ENCODE measurements around the gene ACOT4. TPM values are rescaled to one million over a fixed set of nuclear protein-coding genes. Genes with fewer than 3 reads are reported as not detected.
"Not testable (repeated sequence)": the region's sequence is repeated elsewhere in the genome, so short reads cannot be mapped to it uniquely, and the experiment has no call there.

The ACOT4 gene
- polyA plus RNA-seq, 3 donors, result 0.04 to 0.12 TPM; not detected in 1

- Mint-ChIP-seq H3K4me1 (peaks cover 22% of the 10 kb centered on the region), H3K36me3 (peaks cover 17 to 18% of the 10 kb centered on the region in 2 donors)
- 30% methylated on average over 5 of the region's 8 CpGs for WGBS (ENCODE audit: insufficient coverage)
- H3K9me3 ChIP-seq (replicated peaks in 1 of 2; ENCODE audit: control insufficient read depth in 1 of 2, insufficient read depth in 1 of 2, low read length in 2 of 2); H2AFZ ChIP-seq (ENCODE audit: insufficient read depth, low read depth, low read length, poor library complexity, severe bottlenecking); H4K20me1 ChIP-seq (ENCODE audit: insufficient read depth, low read length); H3K4me3 Mint-ChIP-seq; H3K27me3 Mint-ChIP-seq (ENCODE audit: low read depth in 3 of 3); H3K27ac Mint-ChIP-seq; H3K36me3 ChIP-seq (replicated peaks in 1 of 2; ENCODE audit: control insufficient read depth in 1 of 2, insufficient read depth in 2 of 2, low read length in 2 of 2); H3K4me3 ChIP-seq (replicated peaks in 1 of 3; ENCODE audit: low read depth in 2 of 3, low read length in 3 of 3); H3K27ac ChIP-seq (ENCODE audit: low read depth in 1 of 2, low read length in 2 of 2); H3K9me3 Mint-ChIP-seq; H3K9ac ChIP-seq (ENCODE audit: insufficient read depth, low read length, poor library complexity, severe bottlenecking); H3K4me2 ChIP-seq (replicated peaks; ENCODE audit: extremely low read depth, low read length, poor library complexity, severe bottlenecking); H3K79me2 ChIP-seq (ENCODE audit: insufficient read depth, low read length); H3K27me3 ChIP-seq (ENCODE audit: control insufficient read depth in 2 of 2, insufficient read depth in 2 of 2, low read length in 2 of 2); intact Hi-C loops (cut with micrococcal nuclease): not testable (repeated sequence)
- peak in 1 of 3 donors; percentile 26 for DNase-seq
- peaks cover 11 to 25% of the 10 kb centered on the region in 2 donors for H3K4me1 ChIP-seq (ENCODE audit: control insufficient read depth in 1 of 2, insufficient read depth in 2 of 2, low read length in 2 of 2)
- TF ChIP-seq, protein P1, sequence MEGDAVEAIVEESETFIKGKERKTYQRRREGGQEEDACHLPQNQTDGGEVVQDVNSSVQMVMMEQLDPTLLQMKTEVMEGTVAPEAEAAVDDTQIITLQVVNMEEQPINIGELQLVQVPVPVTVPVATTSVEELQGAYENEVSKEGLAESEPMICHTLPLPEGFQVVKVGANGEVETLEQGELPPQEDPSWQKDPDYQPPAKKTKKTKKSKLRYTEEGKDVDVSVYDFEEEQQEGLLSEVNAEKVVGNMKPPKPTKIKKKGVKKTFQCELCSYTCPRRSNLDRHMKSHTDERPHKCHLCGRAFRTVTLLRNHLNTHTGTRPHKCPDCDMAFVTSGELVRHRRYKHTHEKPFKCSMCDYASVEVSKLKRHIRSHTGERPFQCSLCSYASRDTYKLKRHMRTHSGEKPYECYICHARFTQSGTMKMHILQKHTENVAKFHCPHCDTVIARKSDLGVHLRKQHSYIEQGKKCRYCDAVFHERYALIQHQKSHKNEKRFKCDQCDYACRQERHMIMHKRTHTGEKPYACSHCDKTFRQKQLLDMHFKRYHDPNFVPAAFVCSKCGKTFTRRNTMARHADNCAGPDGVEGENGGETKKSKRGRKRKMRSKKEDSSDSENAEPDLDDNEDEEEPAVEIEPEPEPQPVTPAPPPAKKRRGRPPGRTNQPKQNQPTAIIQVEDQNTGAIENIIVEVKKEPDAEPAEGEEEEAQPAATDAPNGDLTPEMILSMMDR (IDR thresholded peaks at IDR 0.05), result peak; percentile 71
Measured at GRCh38 chr14:73570913-73571312, 20.8 kb upstream of the ACOT4 start.

DNA sequence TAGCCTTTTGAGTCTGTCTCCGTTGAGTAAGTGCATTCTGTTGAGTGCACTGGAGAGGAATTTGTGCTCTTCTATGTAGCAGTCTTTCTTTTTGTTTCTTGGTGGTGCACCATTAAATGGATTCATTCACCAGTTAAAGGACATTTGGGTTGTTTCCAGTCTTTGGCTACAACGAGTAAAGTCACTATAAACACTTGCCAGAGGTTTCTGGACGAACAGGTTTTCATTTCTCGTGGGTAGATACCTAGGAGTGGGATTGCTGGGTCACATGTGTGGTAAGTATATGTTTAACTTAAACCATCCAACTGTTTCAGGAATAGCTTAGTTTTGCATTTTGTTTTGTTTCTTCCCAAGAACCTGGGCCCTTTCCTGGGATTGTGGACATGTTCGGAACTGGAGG lies 18.6 kb upstream of the ACOT4 start:
- H3K9ac ChIP-seq (ENCODE audit: insufficient read depth, low read length, poor library complexity, severe bottlenecking); intact Hi-C loops (cut with micrococcal nuclease); H3K4me3 ChIP-seq (replicated peaks in 1 of 3; ENCODE audit: low read depth in 2 of 3, low read length in 3 of 3); H3K27me3 Mint-ChIP-seq (ENCODE audit: low read depth in 3 of 3); H3K27ac ChIP-seq (ENCODE audit: low read depth in 1 of 2, low read length in 2 of 2); H3K9me3 Mint-ChIP-seq; H3K36me3 ChIP-seq (replicated peaks in 1 of 2; ENCODE audit: control insufficient read depth in 1 of 2, insufficient read depth in 2 of 2, low read length in 2 of 2); H3K79me2 ChIP-seq (ENCODE audit: insufficient read depth, low read length); DNase-seq; H2AFZ ChIP-seq (ENCODE audit: insufficient read depth, low read depth, low read length, poor library complexity, severe bottlenecking); H3K9me3 ChIP-seq (replicated peaks in 1 of 2; ENCODE audit: control insufficient read depth in 1 of 2, insufficient read depth in 1 of 2, low read length in 2 of 2); H4K20me1 ChIP-seq (ENCODE audit: insufficient read depth, low read length); H3K4me3 Mint-ChIP-seq; H3K27me3 ChIP-seq (ENCODE audit: control insufficient read depth in 2 of 2, insufficient read depth in 2 of 2, low read length in 2 of 2); H3K27ac Mint-ChIP-seq; H3K4me2 ChIP-seq (replicated peaks; ENCODE audit: extremely low read depth, low read length, poor library complexity, severe bottlenecking): not testable (repeated sequence)
- WGBS (ENCODE audit: insufficient coverage), result no CpG with 5 or more reads among the region's 5 CpGs
- peaks cover 11 to 25% of the 10 kb centered on the region in 2 donors for H3K4me1 ChIP-seq (ENCODE audit: control insufficient read depth in 1 of 2, insufficient read depth in 2 of 2, low read length in 2 of 2)
- Mint-ChIP-seq H3K4me1 (peaks cover 21% of the 10 kb centered on the region), H3K36me3 (peaks cover 17 to 26% of the 10 kb centered on the region in 2 donors)

DNA sequence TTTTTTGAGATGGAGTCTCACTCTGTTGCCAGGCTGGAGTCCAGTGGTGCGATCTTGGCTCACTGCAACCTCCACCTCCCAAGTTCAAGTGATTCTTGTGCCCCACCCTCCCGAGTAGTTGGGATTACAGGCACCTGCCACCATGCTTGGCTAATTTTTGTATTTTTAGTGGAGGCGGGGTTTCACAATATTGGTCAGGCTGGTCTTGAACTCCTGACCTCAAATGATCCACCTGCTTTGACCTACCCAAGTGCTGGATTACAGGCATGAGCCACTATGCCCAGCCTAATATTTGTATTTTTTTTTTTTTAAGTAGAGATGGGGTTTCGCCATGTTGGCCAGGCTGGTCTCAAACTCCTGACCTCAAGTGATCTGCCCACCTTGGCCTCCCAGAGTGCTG lies 17.9 kb upstream of the ACOT4 start:
- no CpG with 5 or more reads among the region's 4 CpGs for WGBS (ENCODE audit: insufficient coverage)
- H2AFZ ChIP-seq (ENCODE audit: insufficient read depth, low read depth, low read length, poor library complexity, severe bottlenecking); DNase-seq; H3K9me3 ChIP-seq (replicated peaks in 1 of 2; ENCODE audit: control insufficient read depth in 1 of 2, insufficient read depth in 1 of 2, low read length in 2 of 2); H3K9ac ChIP-seq (ENCODE audit: insufficient read depth, low read length, poor library complexity, severe bottlenecking); H3K27me3 Mint-ChIP-seq (ENCODE audit: low read depth in 3 of 3); H3K4me3 ChIP-seq (replicated peaks in 1 of 3; ENCODE audit: low read depth in 2 of 3, low read length in 3 of 3); H3K79me2 ChIP-seq (ENCODE audit: insufficient read depth, low read length); intact Hi-C loops (cut with micrococcal nuclease); H3K4me3 Mint-ChIP-seq; H3K27ac ChIP-seq (ENCODE audit: low read depth in 1 of 2, low read length in 2 of 2); H3K9me3 Mint-ChIP-seq; H3K27me3 ChIP-seq (ENCODE audit: control insufficient read depth in 2 of 2, insufficient read depth in 2 of 2, low read length in 2 of 2); H3K4me2 ChIP-seq (replicated peaks; ENCODE audit: extremely low read depth, low read length, poor library complexity, severe bottlenecking); H3K36me3 ChIP-seq (replicated peaks in 1 of 2; ENCODE audit: control insufficient read depth in 1 of 2, insufficient read depth in 2 of 2, low read length in 2 of 2); H3K27ac Mint-ChIP-seq; H4K20me1 ChIP-seq (ENCODE audit: insufficient read depth, low read length): not testable (repeated sequence)
- peaks cover 7 to 19% of the 10 kb centered on the region in 2 donors for H3K4me1 ChIP-seq (ENCODE audit: control insufficient read depth in 1 of 2, insufficient read depth in 2 of 2, low read length in 2 of 2)
- peaks cover 17 to 32% of the 10 kb centered on the region in 2 donors for H3K36me3 Mint-ChIP-seq
- H3K4me1 Mint-ChIP-seq, result peaks cover 14% of the 10 kb centered on the region

GRCh38 chr14:73574251-73574650 lies 17.4 kb upstream of the ACOT4 start:
- H3K9ac ChIP-seq (ENCODE audit: insufficient read depth, low read length, poor library complexity, severe bottlenecking); H3K9me3 ChIP-seq (replicated peaks in 1 of 2; ENCODE audit: control insufficient read depth in 1 of 2, insufficient read depth in 1 of 2, low read length in 2 of 2); H3K4me1 Mint-ChIP-seq; intact Hi-C loops (cut with micrococcal nuclease); H3K79me2 ChIP-seq (ENCODE audit: insufficient read depth, low read length); H2AFZ ChIP-seq (ENCODE audit: insufficient read depth, low read depth, low read length, poor library complexity, severe bottlenecking); H3K4me2 ChIP-seq (replicated peaks; ENCODE audit: extremely low read depth, low read length, poor library complexity, severe bottlenecking); H3K27me3 Mint-ChIP-seq (ENCODE audit: low read depth in 3 of 3); H3K4me3 ChIP-seq (replicated peaks in 1 of 3; ENCODE audit: low read depth in 2 of 3, low read length in 3 of 3); H4K20me1 ChIP-seq (ENCODE audit: insufficient read depth, low read length); DNase-seq; H3K9me3 Mint-ChIP-seq; H3K36me3 ChIP-seq (replicated peaks in 1 of 2; ENCODE audit: control insufficient read depth in 1 of 2, insufficient read depth in 2 of 2, low read length in 2 of 2); H3K27me3 ChIP-seq (ENCODE audit: control insufficient read depth in 2 of 2, insufficient read depth in 2 of 2, low read length in 2 of 2); H3K27ac ChIP-seq (ENCODE audit: low read depth in 1 of 2, low read length in 2 of 2): not testable (repeated sequence)
- peaks cover 5 to 14% of the 10 kb centered on the region in 2 donors for H3K4me1 ChIP-seq (ENCODE audit: control insufficient read depth in 1 of 2, insufficient read depth in 2 of 2, low read length in 2 of 2)
- Mint-ChIP-seq H3K36me3 (peaks cover 17 to 32% of the 10 kb centered on the region in 2 donors), H3K4me3 (peak overlapping the region in 1 of 2 donors; percentile 34), H3K27ac (peak overlapping the region in 2 of 7 donors; percentile 5 to 78)
- 100% methylated on average over 2 of the region's 7 CpGs for WGBS (ENCODE audit: insufficient coverage)

Measured in CD14-positive monocyte (primary cell).